K562 (cell line): ENCODE results near the gene ICA1L. TPM values are rescaled to one million over a fixed set of nuclear protein-coding genes. Genes with fewer than 3 reads are reported as not detected.

ENCODE experiments used
- CBX8 ChIP-seq: fragments of 200-600 bp; sonication (generic); IDR thresholded peaks from 2 replicates; pipeline ENCODE4 v1.6.1; 2012; ENCODE audit warnings: borderline replicate concordance, mixed run types, low read depth, mild to moderate bottlenecking, moderate library complexity, mixed read lengths, low read length, control low read depth, inconsistent platforms; ENCODE audit not compliant: poor library complexity, severe bottlenecking; ENCODE audit errors: extremely low read depth
- DDX20 ChIP-seq: fragments of 450-650 bp; IDR thresholded peaks from 2 replicates; pipeline ENCODE4 v1.6.1; 2016; ENCODE audit warnings: missing genetic modification characterization, low read depth, mild to moderate bottlenecking, missing compliant biosample characterization, moderate library complexity
- ELF1 ChIP-seq: fragments of 200-800 bp; sonication (Bioruptor generic); IDR thresholded peaks from 2 replicates; pipeline ENCODE4 v1.6.1; 2016; ENCODE audit warnings: missing genetic modification characterization, missing compliant biosample characterization
- EP300 ChIP-seq: IDR thresholded peaks from 2 replicates; pipeline ENCODE4 v1.6.1; 2012; ENCODE audit warnings: low read length, improper control_type of control experiment
- ESRRA ChIP-seq: fragments of 450-650 bp; IDR thresholded peaks from 2 replicates; pipeline ENCODE4 v1.6.1; 2014; ENCODE audit warnings: low read depth, mild to moderate bottlenecking, moderate library complexity, borderline replicate concordance
- ETV1 ChIP-seq: fragments of 450-650 bp; conservative IDR thresholded peaks from 2 replicates; pipeline ENCODE4 v1.6.1; 2016; ENCODE audit warnings: missing genetic modification characterization, control low read depth, low read depth, missing compliant biosample characterization
- FOXJ3 ChIP-seq: sonication (generic); formaldehyde crosslinking; IDR thresholded peaks from 2 replicates; pipeline ENCODE4 v1.4.0; 2020; ENCODE audit warnings: mild to moderate bottlenecking, missing genetic modification reagents
- KLF16 ChIP-seq: IDR thresholded peaks from 2 replicates; pipeline ENCODE4 v1.6.1; 2016; ENCODE audit warnings: antibody characterized with exemption
- NBN ChIP-seq: fragments of 450-650 bp; IDR thresholded peaks from 2 replicates; pipeline ENCODE4 v1.6.1; 2016; ENCODE audit warnings: low read depth, mild to moderate bottlenecking
- NCOR1 ChIP-seq: fragments of 450-650 bp; IDR thresholded peaks from 2 replicates; pipeline ENCODE4 v1.6.1; 2016; ENCODE audit warnings: mild to moderate bottlenecking, moderate library complexity
- SMAD3 ChIP-seq: fragments of 450-650 bp; formaldehyde crosslinking; conservative IDR thresholded peaks from 2 replicates; pipeline ENCODE4 v1.4.0; 2020; ENCODE audit warnings: mild to moderate bottlenecking
- SMARCE1 ChIP-seq: fragments of 450-650 bp; IDR thresholded peaks from 2 replicates; pipeline ENCODE4 v1.7.1; 2016; ENCODE audit warnings: mild to moderate bottlenecking
- ZBTB7A ChIP-seq: IDR thresholded peaks from 2 replicates; pipeline ENCODE4 v1.6.1; 2011; ENCODE audit warnings: low read depth, mild to moderate bottlenecking, low read length, moderate library complexity, borderline replicate concordance; ENCODE audit not compliant: control insufficient read depth
- ZNF76 ChIP-seq: fragments of 250-450 bp; sonication (Bioruptor Pico); IDR thresholded peaks from 2 replicates; pipeline ENCODE4 v1.4.0; 2020; ENCODE audit warnings: mild to moderate bottlenecking, moderate library complexity, borderline replicate concordance
- ZNF780A ChIP-seq: fragments of 250-450 bp; sonication (Bioruptor Pico); IDR thresholded peaks from 2 replicates; pipeline ENCODE4 v1.5.0; 2021; ENCODE audit warnings: mild to moderate bottlenecking
- polyA plus RNA-seq, 8 experiments: library from polyadenylated mRNA; depleted of rRNA in 4 of 8; stranded (reverse) in 5 of 8; unstranded in 3 of 8; fragments of >200 nt; fragmentation: Nextera tagmentation in 2 of 8; fragmentation: Illumina TruSeq in 1 of 8; extraction: Ambion mirVana in 2 of 8; extraction: Trizol in 1 of 8; gene quantifications; 2 replicates each; pipeline versions ENCODE4 v1.2.1 to v1.2.3, GENCODE V29; 2011 to 2014; ENCODE audit warnings: inconsistent platforms in 1 of 8, missing spikeins in 1 of 8
- total RNA-seq, 7 experiments: library from RNA; depleted of rRNA in 6 of 7; stranded (reverse); fragments of >200 nt in 6 of 7; fragmentation: Illumina TruSeq in 2 of 7; extraction: Trizol in 2 of 7; gene quantifications; 2 replicates each; pipeline versions ENCODE4 v1.2.1 to v1.2.3, GENCODE V29; 2011 to 2021; ENCODE audit warnings: low replicate concordance in 1 of 7
- TF ChIP-seq, protein P1 (sequence below): sonication (generic); formaldehyde crosslinking; IDR thresholded peaks from 2 replicates; pipeline ENCODE4 v1.8.0; 2022; ENCODE audit warnings: mild to moderate bottlenecking, low read depth, missing genetic modification reagents
- TF ChIP-seq, protein P2 (sequence below), 2 experiments: fragments of 450-650 bp in 1 of 2; sonication (generic) in 1 of 2; formaldehyde crosslinking; conservative IDR thresholded peaks; 2 replicates each; pipeline versions ENCODE4 v1.4.0 to v1.8.1; 2020 to 2022; ENCODE audit warnings: mild to moderate bottlenecking in 1 of 2, missing genetic modification reagents in 1 of 2
- TF ChIP-seq, protein P3 (sequence below): sonication (generic); IDR thresholded peaks from 2 replicates; pipeline ENCODE4 v1.6.1; 2016
- TF ChIP-seq, protein P4 (sequence below): fragments of 250-450 bp; sonication (Bioruptor Pico); IDR thresholded peaks from 2 replicates; pipeline ENCODE4 v1.5.0; 2021; ENCODE audit warnings: mild to moderate bottlenecking, borderline replicate concordance
- TF ChIP-seq, protein P5 (sequence below): fragments of 450-650 bp; IDR thresholded peaks from 2 replicates; pipeline ENCODE4 v1.6.1; 2016; ENCODE audit warnings: missing biosample characterization, missing genetic modification characterization

ICA1L gene
- total and polyA plus RNA-seq, 9 of the 15 experiments (the other 6 are each of a cell fraction or from before 2014, with no cell fraction given), result 0.57 to 1.7 (median 1.1) TPM

GRCh38 chr2:202911512-202912341, 40.2 kb upstream of the ICA1L start, which contains the start of the genes CARF and WDR12 (continued):
- TF ChIP-seq ZNF76 (CRISPR knock-in tag) (no peak), ESRRA (peak; percentile 9; the same call in 1 of the 2 replicates), SMARCE1 (no peak), ZNF780A (CRISPR knock-in tag) (no peak), NCOR1 (no peak), FOXJ3 (CRISPR knock-in tag) (no peak), CBX8 (no peak), SMAD3 (CRISPR knock-in tag) (no peak), ZBTB7A (no peak; the same call in 1 of the 2 replicates), EP300 (no peak), ETV1 (tag) (peak; percentile 18; the same call in 1 of the 2 replicates), DDX20 (tag) (no peak), NBN (no peak), KLF16 (no peak), ELF1 (tag) (peak; percentile 68)
- TF ChIP-seq, protein P1, sequence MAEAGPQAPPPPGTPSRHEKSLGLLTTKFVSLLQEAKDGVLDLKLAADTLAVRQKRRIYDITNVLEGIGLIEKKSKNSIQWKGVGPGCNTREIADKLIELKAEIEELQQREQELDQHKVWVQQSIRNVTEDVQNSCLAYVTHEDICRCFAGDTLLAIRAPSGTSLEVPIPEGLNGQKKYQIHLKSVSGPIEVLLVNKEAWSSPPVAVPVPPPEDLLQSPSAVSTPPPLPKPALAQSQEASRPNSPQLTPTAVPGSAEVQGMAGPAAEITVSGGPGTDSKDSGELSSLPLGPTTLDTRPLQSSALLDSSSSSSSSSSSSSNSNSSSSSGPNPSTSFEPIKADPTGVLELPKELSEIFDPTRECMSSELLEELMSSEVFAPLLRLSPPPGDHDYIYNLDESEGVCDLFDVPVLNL (CRISPR knock-in tag), result no peak
- TF ChIP-seq, protein P2, sequence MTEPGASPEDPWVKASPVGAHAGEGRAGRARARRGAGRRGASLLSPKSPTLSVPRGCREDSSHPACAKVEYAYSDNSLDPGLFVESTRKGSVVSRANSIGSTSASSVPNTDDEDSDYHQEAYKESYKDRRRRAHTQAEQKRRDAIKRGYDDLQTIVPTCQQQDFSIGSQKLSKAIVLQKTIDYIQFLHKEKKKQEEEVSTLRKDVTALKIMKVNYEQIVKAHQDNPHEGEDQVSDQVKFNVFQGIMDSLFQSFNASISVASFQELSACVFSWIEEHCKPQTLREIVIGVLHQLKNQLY (CRISPR knock-in tag; conservative IDR thresholded peaks at IDR 0.05), result no peak
- TF ChIP-seq, protein P3, sequence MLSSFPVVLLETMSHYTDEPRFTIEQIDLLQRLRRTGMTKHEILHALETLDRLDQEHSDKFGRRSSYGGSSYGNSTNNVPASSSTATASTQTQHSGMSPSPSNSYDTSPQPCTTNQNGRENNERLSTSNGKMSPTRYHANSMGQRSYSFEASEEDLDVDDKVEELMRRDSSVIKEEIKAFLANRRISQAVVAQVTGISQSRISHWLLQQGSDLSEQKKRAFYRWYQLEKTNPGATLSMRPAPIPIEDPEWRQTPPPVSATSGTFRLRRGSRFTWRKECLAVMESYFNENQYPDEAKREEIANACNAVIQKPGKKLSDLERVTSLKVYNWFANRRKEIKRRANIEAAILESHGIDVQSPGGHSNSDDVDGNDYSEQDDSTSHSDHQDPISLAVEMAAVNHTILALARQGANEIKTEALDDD, result no peak
- TF ChIP-seq, protein P4, sequence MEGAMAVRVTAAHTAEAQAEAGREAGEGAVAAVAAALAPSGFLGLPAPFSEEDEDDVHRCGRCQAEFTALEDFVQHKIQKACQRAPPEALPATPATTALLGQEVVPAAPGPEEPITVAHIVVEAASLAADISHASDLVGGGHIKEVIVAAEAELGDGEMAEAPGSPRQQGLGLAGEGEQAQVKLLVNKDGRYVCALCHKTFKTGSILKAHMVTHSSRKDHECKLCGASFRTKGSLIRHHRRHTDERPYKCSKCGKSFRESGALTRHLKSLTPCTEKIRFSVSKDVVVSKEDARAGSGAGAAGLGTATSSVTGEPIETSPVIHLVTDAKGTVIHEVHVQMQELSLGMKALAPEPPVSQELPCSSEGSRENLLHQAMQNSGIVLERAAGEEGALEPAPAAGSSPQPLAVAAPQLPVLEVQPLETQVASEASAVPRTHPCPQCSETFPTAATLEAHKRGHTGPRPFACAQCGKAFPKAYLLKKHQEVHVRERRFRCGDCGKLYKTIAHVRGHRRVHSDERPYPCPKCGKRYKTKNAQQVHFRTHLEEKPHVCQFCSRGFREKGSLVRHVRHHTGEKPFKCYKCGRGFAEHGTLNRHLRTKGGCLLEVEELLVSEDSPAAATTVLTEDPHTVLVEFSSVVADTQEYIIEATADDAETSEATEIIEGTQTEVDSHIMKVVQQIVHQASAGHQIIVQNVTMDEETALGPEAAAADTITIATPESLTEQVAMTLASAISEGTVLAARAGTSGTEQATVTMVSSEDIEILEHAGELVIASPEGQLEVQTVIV, result peak; percentile 28; the same call in 1 of the 2 replicates
- TF ChIP-seq, protein P5, sequence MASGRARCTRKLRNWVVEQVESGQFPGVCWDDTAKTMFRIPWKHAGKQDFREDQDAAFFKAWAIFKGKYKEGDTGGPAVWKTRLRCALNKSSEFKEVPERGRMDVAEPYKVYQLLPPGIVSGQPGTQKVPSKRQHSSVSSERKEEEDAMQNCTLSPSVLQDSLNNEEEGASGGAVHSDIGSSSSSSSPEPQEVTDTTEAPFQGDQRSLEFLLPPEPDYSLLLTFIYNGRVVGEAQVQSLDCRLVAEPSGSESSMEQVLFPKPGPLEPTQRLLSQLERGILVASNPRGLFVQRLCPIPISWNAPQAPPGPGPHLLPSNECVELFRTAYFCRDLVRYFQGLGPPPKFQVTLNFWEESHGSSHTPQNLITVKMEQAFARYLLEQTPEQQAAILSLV (tag), result no peak
